K562 (cell line): ENCODE measurements around the gene MRNIP. TPM values are rescaled to one million over a fixed set of nuclear protein-coding genes. Genes with fewer than 3 reads are reported as not detected.
A peak's percentile ranks its signal among the peaks of the same experiment; 100 is the strongest.

Experiments
- ATF2 ChIP-seq: sonication (generic); formaldehyde crosslinking; IDR thresholded peaks from 2 replicates; pipeline ENCODE4 v1.8.1; 2022; ENCODE audit warnings: missing genetic modification reagents
- CEBPB ChIP-seq: fragments of 450-650 bp; IDR thresholded peaks from 2 replicates; pipeline ENCODE4 v1.6.1; 2016; ENCODE audit warnings: missing genetic modification characterization, missing compliant biosample characterization
- CEBPG ChIP-seq, 3 experiments: fragments of 200-800 bp in 1 of 3; sonication (Bioruptor generic) in 1 of 3; sonication (generic) in 1 of 3; formaldehyde crosslinking in 1 of 3; IDR thresholded peaks in 2 of 3; conservative IDR thresholded peaks in 1 of 3; 2 replicates each; pipeline versions ENCODE4 v1.6.1 to v1.8.0; 2016 to 2022; ENCODE audit warnings: missing compliant biosample characterization in 2 of 3, missing genetic modification characterization in 2 of 3, mild to moderate bottlenecking in 1 of 3, missing genetic modification reagents in 1 of 3
- ETV1 ChIP-seq: fragments of 450-650 bp; conservative IDR thresholded peaks from 2 replicates; pipeline ENCODE4 v1.6.1; 2016; ENCODE audit warnings: missing genetic modification characterization, control low read depth, low read depth, missing compliant biosample characterization
- KAT2B ChIP-seq: IDR thresholded peaks from one replicate; pipeline ENCODE4 v1.6.1; 2012; ENCODE audit warnings: low read depth, mild to moderate bottlenecking, control low read depth, inconsistent platforms, low read length, moderate library complexity
- KDM4B ChIP-seq, 2 experiments: fragments of 450-650 bp in 1 of 2; sonication (generic) in 1 of 2; IDR thresholded peaks; 2 replicates each; pipeline ENCODE4 v1.6.1; 2016 to 2017; ENCODE audit warnings: borderline replicate concordance in 2 of 2, antibody characterized with exemption in 1 of 2, low read depth in 1 of 2, mild to moderate bottlenecking in 1 of 2
- MITF ChIP-seq: IDR thresholded peaks from 2 replicates; pipeline ENCODE4 v1.6.1; 2014; ENCODE audit warnings: antibody characterized with exemption
- MYBL2 ChIP-seq, 2 experiments: fragments of 450-650 bp in 1 of 2; sonication (generic) in 1 of 2; formaldehyde crosslinking in 1 of 2; IDR thresholded peaks; 2 replicates each; pipeline versions ENCODE4 v1.6.1 to v1.8.1; 2017 to 2022; ENCODE audit warnings: borderline replicate concordance in 1 of 2, inconsistent platforms in 1 of 2, low read depth in 1 of 2, mild to moderate bottlenecking in 1 of 2, missing genetic modification reagents in 1 of 2, moderate library complexity in 1 of 2
- NBN ChIP-seq: fragments of 450-650 bp; IDR thresholded peaks from 2 replicates; pipeline ENCODE4 v1.6.1; 2016; ENCODE audit warnings: low read depth, mild to moderate bottlenecking
- NCOR1 ChIP-seq: fragments of 450-650 bp; IDR thresholded peaks from 2 replicates; pipeline ENCODE4 v1.6.1; 2016; ENCODE audit warnings: mild to moderate bottlenecking, moderate library complexity
- PRPF4 ChIP-seq: fragments of 200-400 bp; formaldehyde crosslinking; IDR thresholded peaks from one replicate; pipeline ENCODE4 v1.6.1; 2017; ENCODE audit warnings: low read length, low read depth, mild to moderate bottlenecking; ENCODE audit not compliant: insufficient read depth, poor library complexity, severe bottlenecking
- PTTG1 ChIP-seq: fragments of 450-650 bp; IDR thresholded peaks from 2 replicates; pipeline ENCODE4 v1.6.1; 2016; ENCODE audit warnings: low read depth, mild to moderate bottlenecking, missing genetic modification characterization, missing compliant biosample characterization
- RAD51 ChIP-seq: fragments of 450-650 bp; IDR thresholded peaks from 2 replicates; pipeline ENCODE4 v1.7.1; 2016; ENCODE audit warnings: low read depth, mild to moderate bottlenecking, borderline replicate concordance
- RBM14 ChIP-seq: fragments of 200-400 bp; formaldehyde crosslinking; IDR thresholded peaks from 2 replicates; pipeline ENCODE4 v1.6.1; 2018; ENCODE audit warnings: low read depth, mild to moderate bottlenecking, low read length, moderate library complexity, borderline replicate concordance; ENCODE audit not compliant: insufficient read depth
- TEAD4 ChIP-seq, 2 experiments: sonication (generic) in 1 of 2; formaldehyde crosslinking in 1 of 2; IDR thresholded peaks; 2 replicates each; pipeline versions ENCODE4 v1.6.1 to v1.8.0; 2012 to 2022; ENCODE audit warnings: borderline replicate concordance in 1 of 2, inconsistent platforms in 1 of 2, low read length in 1 of 2, mild to moderate bottlenecking in 1 of 2, missing genetic modification reagents in 1 of 2
- TSC22D4 ChIP-seq: fragments of 450-650 bp; IDR thresholded peaks from 2 replicates; pipeline ENCODE4 v1.6.1; 2016; ENCODE audit warnings: missing genetic modification characterization, missing biosample characterization, control low read depth
- VEZF1 ChIP-seq: fragments of 200-800 bp; sonication (Bioruptor generic); IDR thresholded peaks from 2 replicates; pipeline ENCODE4 v1.6.1; 2017; ENCODE audit warnings: missing genetic modification characterization, missing compliant biosample characterization
- ZBTB1 ChIP-seq: sonication (generic); formaldehyde crosslinking; IDR thresholded peaks from 2 replicates; pipeline ENCODE4 v1.8.1; 2023; ENCODE audit warnings: missing genetic modification reagents, low read depth, mild to moderate bottlenecking, borderline replicate concordance
- ZNF212 ChIP-seq: fragments of 450-650 bp; formaldehyde crosslinking; IDR thresholded peaks from 2 replicates; pipeline ENCODE4 v1.4.0; 2020; ENCODE audit warnings: mild to moderate bottlenecking
- ZNF511 ChIP-seq: sonication (generic); formaldehyde crosslinking; IDR thresholded peaks from 2 replicates; pipeline ENCODE4 v1.8.0; 2022; ENCODE audit warnings: mild to moderate bottlenecking, missing genetic modification reagents
- ZNF561 ChIP-seq: fragments of 450-650 bp; formaldehyde crosslinking; conservative IDR thresholded peaks from 2 replicates; pipeline ENCODE4 v1.4.0; 2020; ENCODE audit warnings: mild to moderate bottlenecking, moderate library complexity
- ZNF695 ChIP-seq: fragments of 450-650 bp; formaldehyde crosslinking; IDR thresholded peaks from 2 replicates; pipeline ENCODE4 v1.4.0; 2020; ENCODE audit warnings: mild to moderate bottlenecking, moderate library complexity
- polyA plus RNA-seq, 8 experiments: library from polyadenylated mRNA; depleted of rRNA in 4 of 8; stranded (reverse) in 5 of 8; unstranded in 3 of 8; fragments of >200 nt; fragmentation: Nextera tagmentation in 2 of 8; fragmentation: Illumina TruSeq in 1 of 8; extraction: Ambion mirVana in 2 of 8; extraction: Trizol in 1 of 8; gene quantifications; 2 replicates each; pipeline versions ENCODE4 v1.2.1 to v1.2.3, GENCODE V29; 2011 to 2014; ENCODE audit warnings: inconsistent platforms in 1 of 8, missing spikeins in 1 of 8
- total RNA-seq, 7 experiments: library from RNA; depleted of rRNA in 6 of 7; stranded (reverse); fragments of >200 nt in 6 of 7; fragmentation: Illumina TruSeq in 2 of 7; extraction: Trizol in 2 of 7; gene quantifications; 2 replicates each; pipeline versions ENCODE4 v1.2.1 to v1.2.3, GENCODE V29; 2011 to 2021; ENCODE audit warnings: low replicate concordance in 1 of 7

Gene MRNIP
- total and polyA plus RNA-seq, 9 of the 15 experiments (the other 6 are each of a cell fraction or from before 2014, with no cell fraction given), result 3.6 to 39.0 (median 16.8) TPM

- no peak for TF ChIP-seq ZNF511 (CRISPR knock-in tag)
- peak; percentile 92 for TF ChIP-seq RAD51
- peak; percentile 93 for TF ChIP-seq NCOR1
- no peak for TF ChIP-seq ZBTB1 (CRISPR knock-in tag)
- TF ChIP-seq ZNF695 (CRISPR knock-in tag), result no peak
- TF ChIP-seq VEZF1 (CRISPR knock-in tag), result peak; percentile 85
- no peak for TF ChIP-seq TSC22D4
- 0 out of 2 replicates have a peak, but pooled peaks have one; percentile 40 for TF ChIP-seq NBN
- TF ChIP-seq CEBPB (tag), result peak; percentile 85
- peak; percentile 61 for TF ChIP-seq CEBPG (CRISPR knock-in tag; IDR thresholded peaks at IDR 0.05)
- peak; percentile 49 to 67; a peak in 3 of 4 replicates for TF ChIP-seq CEBPG (tag; conservative IDR thresholded peaks at IDR 0.05 in 1 of 2, IDR thresholded peaks at IDR 0.05 in 1 of 2)
- peak in 1 of 2 experiments; percentile 73; a peak in 1 of 4 replicates for TF ChIP-seq KDM4B (IDR thresholded peaks at IDR 0.05; ENCODE audit: borderline replicate concordance in 2 of 2, low read depth in 1 of 2)
- no peak for TF ChIP-seq ZNF212 (CRISPR knock-in tag)
- no peak for TF ChIP-seq TEAD4 (IDR thresholded peaks at IDR 0.05; ENCODE audit: low read length)
- TF ChIP-seq TEAD4 (CRISPR knock-in tag; IDR thresholded peaks at IDR 0.05; ENCODE audit: borderline replicate concordance), result no peak
- no peak for TF ChIP-seq KAT2B
- TF ChIP-seq ATF2 (CRISPR knock-in tag), result no peak
- peak; percentile 100 for TF ChIP-seq MITF
- peak; percentile 67 for TF ChIP-seq PRPF4
- TF ChIP-seq MYBL2 (IDR thresholded peaks at IDR 0.05; ENCODE audit: low read depth), result no peak
- no peak for TF ChIP-seq MYBL2 (CRISPR knock-in tag; IDR thresholded peaks at IDR 0.05; ENCODE audit: borderline replicate concordance)
- TF ChIP-seq PTTG1 (tag), result no peak
- TF ChIP-seq ETV1 (tag), result peak; percentile 85
- no peak for TF ChIP-seq RBM14
- no peak for TF ChIP-seq ZNF561 (CRISPR knock-in tag)
Observed at GRCh38 chr5:179818746-179819295, 39.8 kb downstream of the MRNIP start (continued).
